HG02588 (cell line): ENCODE results near the gene NOL7.
A peak's percentile ranks its signal among the peaks of the same experiment; 100 is the strongest.

Source experiments
- ATAC-seq: cut with Tn5 transposase; IDR thresholded peaks from one replicate; pipeline ENCODE4 v1.9.1; 2021; ENCODE audit warnings: mild to moderate bottlenecking, moderate library complexity; ENCODE audit not compliant: unreplicated experiment

NOL7 gene

GRCh38 chr6:13649393-13649792, 34.3 kb downstream of the NOL7 start:
- no peak for ATAC-seq

GRCh38 chr6:13653296-13653695, 38.2 kb downstream of the NOL7 start:
- ATAC-seq = no peak

- no peak for ATAC-seq
These were observed 39.4 kb downstream of the NOL7 start for GRCh38 chr6:13654496-13654895.

GRCh38 chr6:13655700-13656099, 40.6 kb downstream of the NOL7 start:
- ATAC-seq = no peak

- no peak for ATAC-seq
These were observed 45.1 kb downstream of the NOL7 start for GRCh38 chr6:13660273-13660672.

- ATAC-seq = no peak
These were observed 45.8 kb downstream of the NOL7 start for GRCh38 chr6:13660893-13661292.

GRCh38 chr6:13661647-13662046, 46.5 kb downstream of the NOL7 start:
- no peak for ATAC-seq

GRCh38 chr6:13662651-13663334, 47.7 kb downstream of the NOL7 start:
- no peak for ATAC-seq

GRCh38 chr6:13663986-13664385, 48.9 kb downstream of the NOL7 start:
- ATAC-seq = no peak

GRCh38 chr6:13664703-13665352, 49.7 kb downstream of the NOL7 start:
- ATAC-seq = no peak

GRCh38 chr6:13666194-13667105, 51.3 kb downstream of the NOL7 start:
- ATAC-seq = no peak

GRCh38 chr6:13667655-13668054, 52.5 kb downstream of the NOL7 start:
- no peak for ATAC-seq

- peak; percentile 74 for ATAC-seq
These were observed 53.3 kb downstream of the NOL7 start for GRCh38 chr6:13668291-13668928.

GRCh38 chr6:13669476-13669875, 54.3 kb downstream of the NOL7 start:
- ATAC-seq = no peak
